ENCODE measurements around the gene EXOC3L2.
"Not testable (repeated sequence)": the region's sequence is repeated elsewhere in the genome, so short reads cannot be mapped to it uniquely, and the experiment has no call there.

Gene EXOC3L2

DNA sequence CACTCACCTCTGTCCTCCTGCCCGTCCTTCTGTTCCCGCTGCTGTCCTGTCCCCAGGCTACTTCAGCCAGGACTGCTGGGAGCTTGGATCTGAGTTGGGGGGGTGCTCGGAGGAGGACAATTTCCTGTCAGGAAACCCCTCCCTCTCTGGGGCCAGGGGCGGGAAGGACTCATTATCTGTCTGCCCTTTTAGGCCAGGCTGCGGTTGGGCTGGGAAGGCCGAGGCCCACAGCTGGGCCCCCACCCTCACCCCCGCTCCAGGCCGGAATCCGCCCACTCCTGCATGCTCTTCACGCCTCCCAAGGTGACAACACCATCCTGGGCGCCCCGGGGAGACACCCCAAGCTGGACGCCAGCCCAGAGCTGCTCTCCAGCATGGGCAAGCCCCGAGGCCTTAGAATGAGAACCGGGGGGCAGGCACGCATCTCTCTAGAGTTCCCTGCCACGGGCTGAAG, at the start of gene EXOC3L2:
Gene EXOC3L2 (minus strand): TSS at position 74 of the 454 bp plus-strand sequence. CDS start 6,362 bp downstream, outside the sequence.
- no peak for DNase-seq

DNA sequence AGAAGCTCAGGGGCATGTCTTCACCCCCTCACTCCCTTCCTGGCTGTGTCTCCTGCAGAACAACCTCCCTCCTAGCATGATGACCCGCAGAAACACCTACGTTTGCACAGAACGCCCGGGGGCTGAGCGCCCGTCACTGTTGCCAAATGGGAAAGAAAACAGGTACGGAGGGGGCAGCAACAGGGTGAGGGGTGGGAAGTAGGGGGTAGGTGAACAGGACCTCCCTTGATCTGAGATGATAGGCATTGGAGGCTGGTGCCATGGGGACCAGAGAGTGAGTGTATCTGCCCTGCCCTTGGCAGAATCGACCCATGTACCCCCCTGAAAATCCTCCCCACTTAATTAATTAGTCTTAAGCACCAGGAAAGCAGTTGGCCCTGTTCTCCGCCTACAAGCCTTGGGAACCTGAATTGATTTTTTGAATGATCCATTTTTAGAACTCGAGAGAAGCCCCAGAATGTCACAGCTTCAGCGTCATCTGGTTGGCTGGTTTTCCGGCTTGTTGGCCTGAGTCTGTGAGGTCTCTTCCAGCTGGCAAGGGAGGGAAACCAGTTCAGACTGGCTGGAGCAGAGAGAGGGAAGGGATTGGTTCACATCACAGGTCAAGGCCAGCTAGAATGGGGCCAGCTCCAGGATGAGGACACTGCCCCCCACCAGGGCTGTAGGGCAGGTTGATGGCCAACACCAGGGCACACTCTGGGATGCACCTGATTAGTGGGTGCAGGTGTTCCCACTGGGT, 49.3 kb upstream of the EXOC3L2 start:
- no peak for DNase-seq

DNA sequence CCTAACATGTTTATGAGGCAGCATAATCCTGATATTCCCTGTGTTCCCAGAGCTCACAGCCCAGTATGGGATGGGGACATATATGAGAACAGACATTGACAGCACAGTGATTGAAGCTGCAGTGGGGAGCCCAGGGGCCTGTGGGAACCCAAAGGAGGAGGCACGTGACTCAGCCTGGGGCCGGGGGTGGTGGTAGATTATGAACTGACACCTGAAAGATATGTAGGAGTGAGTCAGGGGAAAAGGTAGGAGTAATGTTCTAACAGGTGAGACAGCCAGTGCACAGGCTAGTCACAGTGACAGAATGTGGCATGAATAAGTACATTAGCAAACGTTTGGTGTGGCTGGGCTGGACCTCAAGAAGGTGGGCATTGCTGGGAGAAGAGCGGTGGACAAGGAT, 48.5 kb upstream of the EXOC3L2 start:
- no peak for DNase-seq

DNA sequence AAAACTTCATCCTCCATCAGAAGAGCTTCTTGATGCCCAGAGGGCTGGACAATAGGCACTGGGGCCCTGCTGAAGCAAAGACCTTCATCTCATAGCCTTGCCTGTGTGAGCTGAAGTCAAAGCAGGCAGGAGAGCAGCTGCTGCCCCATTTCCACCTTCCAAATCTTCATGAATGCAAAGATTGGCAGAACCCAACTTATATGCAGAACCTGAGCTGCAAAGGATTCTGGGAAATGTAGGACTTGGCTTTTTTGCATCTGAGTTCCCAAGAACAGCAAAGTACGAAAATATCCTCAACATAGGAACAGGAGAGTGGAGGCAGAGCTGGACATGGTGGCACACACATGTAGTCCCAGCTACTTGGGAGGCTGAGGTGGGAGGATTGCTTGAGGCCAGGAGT, 46.6 kb upstream of the EXOC3L2 start:
- no peak for DNase-seq

DNA sequence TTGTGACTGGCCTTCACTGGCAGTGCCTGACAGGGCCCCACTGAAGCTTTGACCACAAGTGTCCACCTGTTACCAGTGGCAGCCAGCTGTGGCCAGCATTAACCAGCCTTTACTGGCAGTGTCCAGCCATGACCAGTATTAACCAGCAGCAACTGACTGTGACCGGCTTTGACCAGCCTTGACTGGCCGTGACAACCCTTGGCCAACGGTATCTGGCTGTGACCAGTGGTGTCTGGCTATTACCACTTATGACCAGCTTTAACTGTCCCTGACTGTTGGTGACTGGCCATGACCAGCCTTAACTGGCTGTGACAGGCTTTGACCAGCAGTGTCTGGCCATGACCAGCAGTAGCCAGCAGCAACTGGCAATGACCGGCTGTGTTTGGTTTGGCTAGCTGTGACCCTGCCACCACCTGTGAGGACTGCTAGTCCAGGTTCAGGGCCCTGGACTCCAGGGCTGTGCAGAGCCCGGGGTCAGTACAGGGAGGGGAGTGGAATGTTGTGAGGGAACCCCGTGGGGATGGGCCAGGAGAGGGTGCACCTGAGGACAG, 45.2 kb upstream of the EXOC3L2 start:
- DNase-seq = no peak

DNA sequence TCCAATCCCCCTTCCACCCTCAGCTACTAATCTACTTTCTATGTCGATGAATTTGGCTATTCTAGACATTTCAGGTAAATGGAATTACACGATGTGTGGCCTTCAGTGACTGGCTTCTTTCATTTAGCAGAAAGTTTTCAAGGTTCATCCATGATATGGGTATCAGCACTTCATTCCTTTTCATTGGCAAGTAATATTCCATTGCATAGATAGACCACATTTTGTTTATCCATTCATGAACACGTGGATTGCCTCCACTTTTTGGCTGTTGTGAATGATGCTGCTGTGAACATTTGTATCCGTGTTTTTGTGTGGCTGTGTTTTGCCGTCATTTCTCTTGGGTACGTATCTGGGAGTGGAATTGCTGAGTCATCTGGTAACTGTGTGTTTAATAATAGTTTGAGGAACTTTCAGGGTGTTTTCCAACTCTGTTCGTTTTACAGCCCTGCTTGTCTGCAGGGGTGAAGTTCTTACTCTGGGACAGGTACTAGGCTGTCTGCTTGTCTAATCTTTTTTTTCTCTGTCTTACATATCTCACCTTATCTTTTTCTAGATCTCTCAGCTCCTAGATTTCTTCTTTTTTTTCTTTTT, 38.3 kb upstream of the EXOC3L2 start:
- DNase-seq = no peak

DNA sequence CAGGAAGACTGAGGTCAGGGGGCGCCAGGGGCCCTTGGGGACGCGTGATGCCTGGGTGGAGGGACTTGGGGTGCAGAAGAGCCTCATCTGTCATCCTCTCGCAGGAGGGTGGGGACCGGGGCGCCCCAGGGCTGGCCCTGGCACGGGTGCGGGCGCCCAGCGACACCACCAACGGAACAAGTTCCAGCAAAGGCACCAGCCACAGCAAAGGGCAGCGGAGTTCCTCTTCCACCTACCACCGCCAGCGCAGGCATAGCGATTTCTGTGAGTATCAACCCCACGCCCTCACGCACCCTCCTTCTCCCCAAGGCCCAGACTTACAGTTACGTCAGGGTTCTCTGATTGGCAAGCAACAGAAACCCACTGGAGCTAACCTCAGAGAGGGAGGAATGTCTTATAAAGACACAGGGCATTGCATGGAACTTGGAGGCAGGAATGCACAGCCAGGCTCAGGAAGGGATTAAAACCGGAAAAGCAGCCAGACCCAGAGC, 35.3 kb upstream of the EXOC3L2 start:
- no peak for DNase-seq

DNA sequence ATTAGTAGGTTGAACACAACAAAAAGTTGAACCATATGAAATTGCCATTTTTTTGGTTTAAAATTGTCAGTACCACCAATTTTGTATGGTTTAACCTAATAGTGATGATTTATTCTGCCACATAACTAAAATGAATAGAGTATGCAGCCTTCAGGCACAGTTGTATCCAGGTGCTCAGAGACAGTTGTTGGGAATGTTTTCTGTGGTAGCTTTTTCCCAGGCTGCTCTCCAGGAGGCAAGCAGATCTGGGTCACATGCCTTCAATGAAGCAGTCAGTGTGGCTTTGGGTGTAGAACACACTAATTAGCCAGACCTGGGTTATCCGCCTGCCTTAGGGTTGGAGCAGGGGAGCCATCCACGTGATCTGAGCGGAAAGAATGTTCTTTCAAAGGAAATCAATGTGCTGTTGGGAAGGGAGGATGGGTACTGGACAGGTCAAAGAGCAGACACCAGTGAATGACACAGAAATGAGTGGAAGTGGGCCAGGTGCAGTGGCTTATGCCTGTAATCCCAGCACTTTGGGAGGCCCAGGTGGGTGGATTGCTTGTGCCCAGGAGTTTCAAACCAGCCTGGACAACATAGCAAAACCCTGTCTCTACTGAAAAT, 34.5 kb upstream of the EXOC3L2 start:
- no peak for DNase-seq

DNA sequence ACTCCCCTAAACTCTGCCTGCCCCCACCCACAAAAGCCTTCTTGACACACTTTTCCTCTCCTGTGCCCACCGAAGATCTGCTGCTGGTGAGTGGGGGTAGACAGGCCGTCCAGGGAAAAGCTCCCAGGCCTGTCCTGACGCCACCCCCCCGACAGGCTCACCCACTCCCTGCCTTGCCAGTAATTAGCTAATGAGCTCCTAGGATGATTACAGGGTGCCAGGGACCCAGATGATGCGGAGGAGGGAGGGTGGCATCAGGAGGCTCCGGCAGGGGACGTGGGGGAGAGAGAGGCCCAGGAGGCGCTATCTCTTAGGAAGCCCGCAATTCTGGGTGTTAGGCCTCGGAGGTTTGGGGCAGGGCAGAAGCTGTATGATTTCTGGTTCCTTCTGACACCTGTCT, 32.9 kb upstream of the EXOC3L2 start:
- DNase-seq = no peak

DNA sequence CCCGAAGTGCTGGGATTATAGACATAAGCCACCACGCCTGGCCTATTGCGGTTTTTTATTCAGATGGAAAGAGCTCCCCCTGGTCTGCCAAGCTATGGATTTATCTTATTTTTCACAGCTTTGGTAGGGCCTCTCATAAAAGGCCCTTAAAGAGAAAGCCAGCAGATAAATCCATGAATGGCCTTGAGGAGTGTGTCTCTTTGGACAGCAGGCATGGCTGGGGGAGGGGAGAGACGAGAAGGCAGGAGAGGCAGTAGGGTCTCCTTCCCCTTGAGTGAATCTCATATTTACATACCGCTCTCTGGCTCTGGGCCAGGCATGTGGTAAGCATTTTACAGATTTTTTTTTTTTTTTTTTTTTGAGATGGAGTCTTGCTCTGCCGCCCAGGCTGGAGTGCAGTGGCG, 31.1 kb upstream of the EXOC3L2 start:
- no peak for DNase-seq

DNA sequence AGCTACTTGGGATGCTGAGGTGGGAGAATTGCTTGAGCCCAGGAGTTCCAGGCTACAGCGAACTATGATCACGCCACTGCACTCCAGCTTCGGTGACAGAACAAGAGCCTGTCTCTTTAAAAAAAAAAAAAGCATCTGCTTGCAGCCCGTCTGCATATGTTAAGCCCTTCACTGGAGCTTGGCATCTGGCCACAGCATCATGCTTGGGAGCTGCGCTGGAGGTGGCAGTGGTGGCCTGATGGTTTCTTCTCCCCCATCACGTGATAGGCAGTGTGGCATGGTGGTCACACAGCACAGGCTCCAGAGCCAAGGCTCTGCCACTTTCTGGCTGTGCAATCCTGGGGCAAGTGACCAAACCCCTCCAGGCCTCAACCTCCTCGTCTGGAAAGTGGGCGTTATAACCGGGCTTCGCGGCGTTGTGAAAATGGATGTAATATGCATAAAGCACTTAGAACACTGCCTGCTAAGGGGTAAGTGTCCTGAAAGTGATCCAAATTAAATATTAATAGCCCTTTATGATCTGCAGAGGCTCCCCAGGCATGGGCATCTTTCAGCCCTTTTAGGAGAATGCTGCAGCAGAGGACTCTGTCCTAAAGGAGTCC, 30.3 kb upstream of the EXOC3L2 start:
- no peak for DNase-seq

DNA sequence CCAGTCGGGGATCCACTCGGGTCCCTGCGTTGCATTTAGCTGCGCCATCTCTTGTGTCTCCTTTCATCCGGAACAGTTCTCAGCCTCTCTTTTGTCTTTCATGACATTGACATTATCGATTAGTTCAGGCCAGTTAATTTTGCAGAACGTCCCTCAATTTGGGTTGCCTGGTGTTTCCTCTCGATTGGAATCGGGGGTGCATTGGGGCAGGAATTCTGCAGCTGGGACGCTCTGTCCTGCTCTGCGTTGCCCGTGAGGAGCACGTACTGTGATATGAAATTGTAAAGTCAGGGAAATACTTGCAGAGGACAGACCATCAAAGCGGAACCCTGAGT, 28.3 kb upstream of the EXOC3L2 start:
- no peak for DNase-seq

DNA sequence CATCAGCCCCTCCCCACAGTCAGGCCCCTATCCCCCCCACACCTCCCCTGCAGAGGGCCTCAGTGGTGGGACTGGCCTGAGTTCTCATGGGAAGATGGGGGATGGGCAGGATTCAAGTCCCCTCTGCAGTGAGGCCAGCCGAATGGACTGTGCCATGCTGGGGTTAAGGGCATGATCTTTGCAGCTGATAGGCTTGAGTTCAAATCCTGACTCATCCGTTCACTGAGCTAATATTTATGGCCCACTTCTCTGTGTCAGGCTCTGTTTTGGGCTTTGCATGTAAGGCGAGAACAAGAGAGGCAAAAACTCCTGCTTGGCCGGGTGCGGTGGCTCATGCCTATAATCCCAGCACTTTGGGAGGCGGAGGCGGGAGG, 26.5 kb upstream of the EXOC3L2 start:
- no peak for DNase-seq

DNA sequence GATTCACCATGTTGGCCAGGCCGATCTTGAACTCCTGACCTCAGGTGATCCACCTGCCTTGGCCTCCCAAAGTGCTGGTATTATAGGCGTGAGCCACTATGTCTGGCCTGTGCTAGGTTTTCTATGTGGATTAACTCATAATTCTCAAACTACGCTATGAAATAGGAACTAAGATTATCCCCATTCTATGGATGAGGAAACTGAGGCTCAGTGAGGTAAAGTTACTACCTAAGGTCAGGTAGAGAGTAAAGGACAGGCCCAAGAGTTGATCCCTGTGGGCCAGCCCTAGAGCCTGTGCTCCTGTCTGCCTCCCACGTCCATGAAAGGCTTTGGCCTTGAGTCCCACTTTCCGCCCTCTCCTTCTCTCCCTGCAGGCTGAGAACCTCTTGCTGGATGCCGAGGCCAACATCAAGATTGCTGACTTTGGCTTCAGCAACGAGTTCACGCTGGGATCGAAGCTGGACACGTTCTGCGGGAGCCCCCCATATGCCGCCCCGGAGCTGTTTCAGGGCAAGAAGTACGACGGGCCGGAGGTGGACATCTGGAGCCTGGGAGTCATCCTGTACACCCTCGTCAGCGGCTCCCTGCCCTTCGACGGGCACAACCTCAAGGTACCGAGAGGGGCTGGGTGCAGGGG, 26.0 kb upstream of the EXOC3L2 start:
- no peak for DNase-seq

DNA sequence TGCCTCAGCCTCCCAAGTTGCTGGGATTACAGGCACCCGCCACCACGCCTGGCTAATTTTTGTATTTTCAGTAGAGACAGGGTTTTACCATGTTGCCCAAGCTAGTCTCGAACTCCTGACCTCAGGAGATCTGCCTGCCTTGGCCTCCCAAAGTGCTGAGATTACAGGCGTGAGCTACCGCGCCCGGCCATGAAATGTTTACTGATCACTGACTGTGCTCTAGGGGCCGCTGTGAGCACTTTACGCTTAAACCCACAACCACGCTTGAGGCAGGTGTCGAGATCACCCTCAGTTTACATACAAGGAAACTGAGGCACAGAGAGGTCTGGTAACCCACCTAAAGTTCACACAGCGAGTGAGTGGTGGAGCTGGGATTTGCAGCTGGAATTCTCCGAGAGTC, 24.7 kb upstream of the EXOC3L2 start:
- not testable (repeated sequence) for DNase-seq

DNA sequence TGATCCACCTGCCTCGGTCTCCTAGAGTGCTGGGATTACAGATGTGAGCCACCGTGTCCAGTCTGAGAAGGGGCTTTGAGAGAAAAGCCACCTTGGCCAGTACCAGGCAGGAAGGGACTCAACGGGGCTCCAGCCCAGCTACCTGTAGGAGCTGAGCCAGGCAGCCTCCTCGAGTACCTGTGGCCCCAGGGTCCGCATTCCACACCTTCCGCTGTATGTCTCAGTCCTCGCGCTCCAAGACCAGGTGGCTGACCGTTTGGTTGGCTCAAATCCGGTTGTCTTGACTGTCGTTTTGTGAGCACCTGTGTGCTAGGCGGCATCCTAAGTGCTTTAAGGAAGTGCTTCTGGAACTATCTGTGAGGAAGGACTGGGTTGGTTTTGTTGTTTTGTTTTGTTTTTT, 22.1 kb upstream of the EXOC3L2 start:
- DNase-seq = no peak

DNA sequence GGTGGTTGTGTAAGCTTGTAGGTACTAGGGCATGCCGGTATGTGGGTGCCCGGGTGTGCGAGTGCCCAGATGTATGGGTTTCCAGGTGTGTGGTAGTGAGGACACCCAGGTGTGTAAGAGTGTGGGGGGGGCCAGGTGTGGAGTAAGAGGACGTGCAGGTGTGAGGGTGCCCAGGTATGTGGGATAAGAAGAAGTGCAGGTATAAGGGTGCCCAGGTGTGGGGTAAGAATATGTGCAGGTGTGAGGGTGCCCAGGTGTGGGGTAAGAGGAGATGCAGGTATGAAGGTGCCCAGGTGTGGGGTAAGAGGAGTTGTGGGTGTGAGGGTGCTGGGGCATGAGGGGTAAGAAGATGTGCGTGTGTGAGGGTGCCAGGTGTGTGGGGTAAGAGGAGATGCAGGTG, 20.2 kb upstream of the EXOC3L2 start:
- DNase-seq = no peak

DNA sequence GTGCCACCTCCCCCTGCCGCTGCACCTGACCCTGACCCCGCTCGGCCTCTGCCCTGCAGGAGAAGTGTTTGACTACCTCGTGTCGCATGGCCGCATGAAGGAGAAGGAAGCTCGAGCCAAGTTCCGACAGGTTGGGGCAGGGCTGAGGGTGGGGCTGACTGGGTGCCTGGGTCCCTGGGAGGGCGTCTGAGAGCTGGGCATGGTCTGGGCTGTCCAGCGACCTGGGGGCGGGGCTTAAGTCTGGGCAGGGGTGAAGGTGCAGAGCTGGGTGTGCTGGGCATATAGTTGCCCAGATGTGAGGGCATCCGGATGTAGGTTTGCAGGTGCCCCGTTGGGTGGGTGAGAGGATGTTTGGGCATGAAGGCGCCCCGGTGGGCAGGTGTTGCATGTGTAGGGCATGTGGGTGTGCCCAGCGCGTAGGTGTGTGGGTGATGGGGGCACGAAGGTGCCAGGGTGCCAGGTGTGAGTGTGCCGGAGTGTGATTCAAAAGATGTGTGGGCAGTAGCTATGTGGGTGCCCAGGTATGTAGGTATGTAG, 19.6 kb upstream of the EXOC3L2 start:
- DNase-seq = no peak

DNA sequence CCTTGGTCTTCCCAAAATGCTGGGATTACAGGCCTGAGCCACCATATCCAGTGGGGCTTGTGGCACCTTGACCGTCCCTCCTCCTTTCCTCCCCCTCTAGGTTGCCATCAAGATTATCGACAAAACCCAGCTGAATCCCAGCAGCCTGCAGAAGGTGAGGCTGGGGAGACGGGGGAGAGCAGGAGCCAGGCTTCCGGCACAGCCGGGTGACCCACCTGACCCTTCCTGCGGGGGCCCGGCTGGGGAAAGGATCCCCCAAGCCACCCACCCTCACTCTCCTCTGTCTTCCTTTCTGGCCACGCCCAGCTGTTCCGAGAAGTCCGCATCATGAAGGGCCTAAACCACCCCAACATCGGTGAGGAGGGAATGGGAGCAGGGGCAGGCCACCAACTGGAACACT, 17.8 kb upstream of the EXOC3L2 start:
- DNase-seq = no peak

DNA sequence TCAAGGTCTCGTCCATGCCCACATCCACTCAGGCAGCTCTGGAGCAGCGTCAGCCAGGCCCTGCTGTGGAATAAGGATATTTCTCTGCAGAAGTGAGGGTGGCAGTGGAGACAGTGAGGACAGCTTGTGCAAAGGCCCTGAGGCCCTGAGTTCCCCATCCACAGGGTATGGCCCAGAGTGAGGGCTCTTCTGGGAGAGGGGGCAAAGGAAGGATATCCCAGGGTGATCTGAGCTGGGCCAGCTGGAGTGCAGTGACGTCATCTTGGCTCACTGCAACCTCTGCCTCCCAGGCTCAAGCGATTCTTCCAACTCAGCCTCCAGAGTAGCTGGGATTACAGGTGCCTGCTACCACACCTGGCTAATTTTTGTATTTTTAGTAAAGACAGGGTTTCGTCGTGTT, 17.4 kb upstream of the EXOC3L2 start:
- no peak for DNase-seq

DNA sequence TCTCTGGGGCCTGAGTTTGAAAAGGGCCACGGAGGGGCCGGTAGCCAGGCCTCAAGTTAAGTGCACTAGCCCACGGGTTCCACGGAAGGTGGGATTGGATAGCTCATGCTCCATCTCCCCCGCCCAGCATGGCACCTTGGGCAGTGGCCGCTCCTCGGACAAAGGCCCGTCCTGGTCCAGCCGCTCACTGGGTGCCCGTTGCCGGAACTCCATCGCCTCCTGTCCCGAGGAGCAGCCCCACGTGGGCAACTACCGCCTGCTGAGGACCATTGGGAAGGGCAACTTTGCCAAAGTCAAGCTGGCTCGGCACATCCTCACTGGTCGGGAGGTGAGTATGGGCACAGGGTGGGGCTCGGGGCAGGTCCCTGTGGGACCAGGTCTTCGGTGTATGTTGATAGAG, 13.7 kb upstream of the EXOC3L2 start:
- DNase-seq = no peak

DNA sequence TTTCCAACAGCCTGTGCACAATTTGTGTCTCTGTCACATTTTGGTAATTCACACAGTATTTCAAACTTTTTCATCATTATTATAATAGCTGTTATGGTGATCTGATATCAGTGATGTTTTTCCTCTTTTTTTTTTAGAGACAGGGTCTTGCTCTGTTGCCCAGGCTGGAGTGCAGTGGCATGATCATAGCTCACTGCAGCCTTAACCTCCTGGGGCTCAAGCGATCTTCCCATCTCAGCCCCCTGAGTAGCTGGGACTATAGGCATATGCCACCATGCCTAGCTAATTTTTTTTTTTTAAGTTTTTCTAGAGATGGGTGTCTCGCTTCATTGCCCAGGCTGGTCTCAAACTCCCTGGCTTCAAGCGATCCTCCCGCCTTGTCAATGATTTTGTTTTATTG, 11.6 kb upstream of the EXOC3L2 start:
- DNase-seq = no peak

DNA sequence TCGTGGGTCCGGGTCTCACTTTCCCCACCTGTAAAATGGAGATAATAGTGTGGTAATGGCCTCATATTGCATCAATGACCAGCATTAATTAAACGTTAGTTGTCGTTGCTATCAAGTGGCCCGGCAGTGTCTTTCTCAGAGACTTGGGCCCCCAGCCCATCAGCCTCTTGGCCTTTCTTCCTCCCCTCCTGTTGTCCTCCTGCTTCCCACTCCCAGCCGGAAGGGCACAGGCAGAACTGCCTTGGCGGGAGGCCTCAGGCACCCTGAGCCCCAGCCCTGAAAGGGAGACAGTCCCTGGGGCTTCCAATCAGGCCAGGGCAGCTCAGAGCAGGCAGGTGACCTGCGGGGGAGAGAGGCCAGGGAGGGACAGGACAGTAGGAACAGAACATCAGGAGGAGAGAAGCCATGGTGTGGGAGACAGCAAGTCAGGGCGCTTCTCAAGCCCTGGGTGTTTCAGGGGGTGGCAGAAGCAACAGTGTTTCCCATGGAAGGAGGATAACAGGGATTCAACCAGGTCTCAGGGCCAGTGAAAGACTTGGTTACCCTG, 10.5 kb upstream of the EXOC3L2 start:
- no peak for DNase-seq
